Lower leg skin (tissue), 3 donors: ENCODE results near the gene C9orf72.

Experiments used
- CTCF ChIP-seq, 3 donors: fragments of 450-650 bp; IDR thresholded peaks; one replicate each; pipeline ENCODE4 v1.5.1; 2016; ENCODE audit warnings: antibody characterized with exemption in 3 of 3, mild to moderate bottlenecking in 3 of 3, moderate library complexity in 2 of 3
- POLR2A ChIP-seq, 2 donors: fragments of 450-650 bp; IDR thresholded peaks; one replicate each; pipeline ENCODE4 v1.6.1; 2016 to 2017; ENCODE audit warnings: antibody characterized with exemption in 2 of 2, mild to moderate bottlenecking in 1 of 2, moderate library complexity in 1 of 2

GRCh38 chr9:27618066-27618465 is 44.8 kb upstream of the C9orf72 start:
- TF ChIP-seq POLR2A (IDR thresholded peaks at IDR 0.05) (no peak), CTCF (IDR thresholded peaks at IDR 0.05) (no peak)
